NCI-H748 treated with DMSO at 0.1 percent for 48 hours (cell line): ENCODE results near the gene ANAPC15.
"Not testable (repeated sequence)": the region's sequence is repeated elsewhere in the genome, so short reads cannot be mapped to it uniquely, and the experiment has no call there.

Experiments used
- DNase-seq: peaks from one replicate; lab custom pipeline; 2025; lab: John Stamatoyannopoulos, UW

The ANAPC15 gene

GRCh38 chr11:72112143-72112977 is at the start of gene ANAPC15:
Gene ANAPC15, minus strand, starts transcription at chr11:72112695. Its CDS starts 1,419 bp downstream, at chr11:72111276.
- peak; percentile 99 for DNase-seq

GRCh38 chr11:72160319-72160718 is 47.8 kb upstream of the ANAPC15 start:
- no peak for DNase-seq

GRCh38 chr11:72157131-72157530 is 44.6 kb upstream of the ANAPC15 start:
- DNase-seq: no peak

- no peak for DNase-seq
Measured at GRCh38 chr11:72155751-72156150, 43.3 kb upstream of the ANAPC15 start.

- no peak for DNase-seq
Measured at GRCh38 chr11:72154816-72155215, 42.3 kb upstream of the ANAPC15 start.

GRCh38 chr11:72153874-72154273 is 41.4 kb upstream of the ANAPC15 start:
- DNase-seq: not testable (repeated sequence)

GRCh38 chr11:72150882-72151281 is 38.4 kb upstream of the ANAPC15 start:
- no peak for DNase-seq

- no peak for DNase-seq
Measured at GRCh38 chr11:72146625-72147024, 34.1 kb upstream of the ANAPC15 start.

- DNase-seq: no peak
Measured at GRCh38 chr11:72144807-72145565, 32.5 kb upstream of the ANAPC15 start.

- not testable (repeated sequence) for DNase-seq
Measured at GRCh38 chr11:72142543-72142942, 30.0 kb upstream of the ANAPC15 start.

GRCh38 chr11:72142086-72142485 is 29.6 kb upstream of the ANAPC15 start:
- DNase-seq: not testable (repeated sequence)

- DNase-seq: no peak
Measured at GRCh38 chr11:72141066-72141465, 28.6 kb upstream of the ANAPC15 start.

GRCh38 chr11:72140661-72141060 is 28.2 kb upstream of the ANAPC15 start:
- no peak for DNase-seq

GRCh38 chr11:72139500-72139899 is 27.0 kb upstream of the ANAPC15 start:
- no peak for DNase-seq

- no peak for DNase-seq
Measured at GRCh38 chr11:72138821-72139390, 26.4 kb upstream of the ANAPC15 start.

GRCh38 chr11:72136684-72137262 is 24.3 kb upstream of the ANAPC15 start:
- DNase-seq: no peak

- no peak for DNase-seq
Measured at GRCh38 chr11:72135891-72136683, 23.6 kb upstream of the ANAPC15 start.

GRCh38 chr11:72135473-72135872 is 23.0 kb upstream of the ANAPC15 start, which contains the start of gene FOLR3:
Gene FOLR3, plus strand, starts transcription at chr11:72135725. Its CDS starts 228 bp downstream, at chr11:72135953.
- not testable (repeated sequence) for DNase-seq

GRCh38 chr11:72132646-72133045 is 20.2 kb upstream of the ANAPC15 start:
- DNase-seq: no peak

- DNase-seq: no peak
Measured at GRCh38 chr11:72129381-72129780, 16.9 kb upstream of the ANAPC15 start.

GRCh38 chr11:72127923-72128322 is 15.4 kb upstream of the ANAPC15 start:
- DNase-seq: no peak
